ENCODE data around the gene USO1.

USO1 gene

GRCh38 chr4:75817901-75818300 lies 93.5 kb downstream of the USO1 start:
- DNase-seq (ENCODE audit: insufficient read length, low spot score) (no peak), FAIRE-seq (no peak)
- no peak for TF ChIP-seq POLR2AphosphoS5 (IDR thresholded peaks at IDR 0.05; ENCODE audit: low read depth, low read length)
- no peak for TF ChIP-seq TAF1 (IDR thresholded peaks at IDR 0.05; ENCODE audit: low read depth, low read length)
- no peak for TF ChIP-seq POU2F2 (IDR thresholded peaks at IDR 0.05; ENCODE audit: low read depth, low read length)
- no peak for TF ChIP-seq SPI1 (IDR thresholded peaks at IDR 0.05; ENCODE audit: low read depth, low read length)
- TF ChIP-seq POLR2A (IDR thresholded peaks at IDR 0.05; ENCODE audit: low read depth, low read length), result no peak
- no peak for TF ChIP-seq PAX5 (IDR thresholded peaks at IDR 0.05; ENCODE audit: insufficient read depth, low read length, severe bottlenecking)

GRCh38 chr4:75819121-75819520 lies 94.7 kb downstream of the USO1 start:
- TF ChIP-seq TAF1 (IDR thresholded peaks at IDR 0.05; ENCODE audit: low read depth, low read length) (no peak), POLR2AphosphoS5 (IDR thresholded peaks at IDR 0.05; ENCODE audit: low read depth, low read length) (no peak), POLR2A (IDR thresholded peaks at IDR 0.05; ENCODE audit: low read depth, low read length) (no peak), SPI1 (IDR thresholded peaks at IDR 0.05; ENCODE audit: low read depth, low read length) (no peak), POU2F2 (IDR thresholded peaks at IDR 0.05; ENCODE audit: low read depth, low read length) (no peak), PAX5 (IDR thresholded peaks at IDR 0.05; ENCODE audit: insufficient read depth, low read length, severe bottlenecking) (no peak)
- FAIRE-seq (no peak), DNase-seq (ENCODE audit: insufficient read length, low spot score) (no peak)

GRCh38 chr4:75820197-75820596 lies 95.8 kb downstream of the USO1 start:
- TF ChIP-seq TAF1 (IDR thresholded peaks at IDR 0.05; ENCODE audit: low read depth, low read length) (no peak), PAX5 (IDR thresholded peaks at IDR 0.05; ENCODE audit: insufficient read depth, low read length, severe bottlenecking) (no peak), POU2F2 (IDR thresholded peaks at IDR 0.05; ENCODE audit: low read depth, low read length) (no peak), SPI1 (IDR thresholded peaks at IDR 0.05; ENCODE audit: low read depth, low read length) (no peak), POLR2A (IDR thresholded peaks at IDR 0.05; ENCODE audit: low read depth, low read length) (no peak), POLR2AphosphoS5 (IDR thresholded peaks at IDR 0.05; ENCODE audit: low read depth, low read length) (no peak)

GRCh38 chr4:75820676-75821075 lies 96.3 kb downstream of the USO1 start:
- TF ChIP-seq POLR2AphosphoS5 (IDR thresholded peaks at IDR 0.05; ENCODE audit: low read depth, low read length) (no peak), POU2F2 (IDR thresholded peaks at IDR 0.05; ENCODE audit: low read depth, low read length) (no peak), TAF1 (IDR thresholded peaks at IDR 0.05; ENCODE audit: low read depth, low read length) (no peak), PAX5 (IDR thresholded peaks at IDR 0.05; ENCODE audit: insufficient read depth, low read length, severe bottlenecking) (no peak), SPI1 (IDR thresholded peaks at IDR 0.05; ENCODE audit: low read depth, low read length) (no peak), POLR2A (IDR thresholded peaks at IDR 0.05; ENCODE audit: low read depth, low read length) (no peak)

More at GRCh38 chr4:75820197-75820596, 95.8 kb downstream of the USO1 start:
- no peak for DNase-seq (ENCODE audit: insufficient read length, low spot score)
- FAIRE-seq, result no peak

GRCh38 chr4:75821216-75821615 lies 96.8 kb downstream of the USO1 start:
- no peak for DNase-seq (ENCODE audit: insufficient read length, low spot score)
- no peak for TF ChIP-seq TAF1 (IDR thresholded peaks at IDR 0.05; ENCODE audit: low read depth, low read length)
- no peak for TF ChIP-seq SPI1 (IDR thresholded peaks at IDR 0.05; ENCODE audit: low read depth, low read length)
- TF ChIP-seq POU2F2 (IDR thresholded peaks at IDR 0.05; ENCODE audit: low read depth, low read length), result no peak
- TF ChIP-seq POLR2AphosphoS5 (IDR thresholded peaks at IDR 0.05; ENCODE audit: low read depth, low read length), result no peak
- no peak for TF ChIP-seq PAX5 (IDR thresholded peaks at IDR 0.05; ENCODE audit: insufficient read depth, low read length, severe bottlenecking)
- no peak for TF ChIP-seq POLR2A (IDR thresholded peaks at IDR 0.05; ENCODE audit: low read depth, low read length)
- no peak for FAIRE-seq

More at GRCh38 chr4:75820676-75821075, 96.3 kb downstream of the USO1 start:
- FAIRE-seq, result no peak
- DNase-seq (ENCODE audit: insufficient read length, low spot score), result no peak

GRCh38 chr4:75821966-75822365 lies 97.6 kb downstream of the USO1 start:
- FAIRE-seq (no peak), DNase-seq (ENCODE audit: insufficient read length, low spot score) (no peak)
- no peak for TF ChIP-seq SPI1 (IDR thresholded peaks at IDR 0.05; ENCODE audit: low read depth, low read length)
- TF ChIP-seq POLR2A (IDR thresholded peaks at IDR 0.05; ENCODE audit: low read depth, low read length), result no peak
- TF ChIP-seq TAF1 (IDR thresholded peaks at IDR 0.05; ENCODE audit: low read depth, low read length), result no peak
- no peak for TF ChIP-seq POU2F2 (IDR thresholded peaks at IDR 0.05; ENCODE audit: low read depth, low read length)
- TF ChIP-seq PAX5 (IDR thresholded peaks at IDR 0.05; ENCODE audit: insufficient read depth, low read length, severe bottlenecking), result no peak
- TF ChIP-seq POLR2AphosphoS5 (IDR thresholded peaks at IDR 0.05; ENCODE audit: low read depth, low read length), result no peak

GRCh38 chr4:75822416-75822815 lies 98.0 kb downstream of the USO1 start:
- FAIRE-seq (no peak), DNase-seq (ENCODE audit: insufficient read length, low spot score) (no peak)
- TF ChIP-seq POU2F2 (IDR thresholded peaks at IDR 0.05; ENCODE audit: low read depth, low read length), result no peak
- TF ChIP-seq POLR2AphosphoS5 (IDR thresholded peaks at IDR 0.05; ENCODE audit: low read depth, low read length), result no peak

- FAIRE-seq (no peak), DNase-seq (ENCODE audit: insufficient read length, low spot score) (no peak)
- no peak for TF ChIP-seq POLR2AphosphoS5 (IDR thresholded peaks at IDR 0.05; ENCODE audit: low read depth, low read length)
- TF ChIP-seq SPI1 (IDR thresholded peaks at IDR 0.05; ENCODE audit: low read depth, low read length), result 0 out of 2 replicates have a peak, but pooled peaks have one; percentile 5
- no peak for TF ChIP-seq POLR2A (IDR thresholded peaks at IDR 0.05; ENCODE audit: low read depth, low read length)
Observed at GRCh38 chr4:75823812-75824211, 99.4 kb downstream of the USO1 start.

GRCh38 chr4:75830906-75831305 lies 106.5 kb downstream of the USO1 start:
- TF ChIP-seq SPI1 (IDR thresholded peaks at IDR 0.05; ENCODE audit: low read depth, low read length) (no peak), TAF1 (IDR thresholded peaks at IDR 0.05; ENCODE audit: low read depth, low read length) (no peak), POU2F2 (IDR thresholded peaks at IDR 0.05; ENCODE audit: low read depth, low read length) (no peak), POLR2A (IDR thresholded peaks at IDR 0.05; ENCODE audit: low read depth, low read length) (no peak), PAX5 (IDR thresholded peaks at IDR 0.05; ENCODE audit: insufficient read depth, low read length, severe bottlenecking) (no peak), POLR2AphosphoS5 (IDR thresholded peaks at IDR 0.05; ENCODE audit: low read depth, low read length) (no peak)
- FAIRE-seq, result no peak
- DNase-seq (ENCODE audit: insufficient read length, low spot score), result no peak

GRCh38 chr4:75831856-75832405 lies 107.6 kb downstream of the USO1 start:
- FAIRE-seq (no peak), DNase-seq (ENCODE audit: insufficient read length, low spot score) (no peak)
- TF ChIP-seq SPI1 (IDR thresholded peaks at IDR 0.05; ENCODE audit: low read depth, low read length) (0 out of 2 replicates have a peak, but pooled peaks have one; percentile 1), POLR2A (IDR thresholded peaks at IDR 0.05; ENCODE audit: low read depth, low read length) (no peak)
